B cell (primary cell): ENCODE results near the gene CCDC178.

Source experiments
- EZH2 ChIP-seq: IDR thresholded peaks from 2 replicates; pipeline ENCODE4 v1.6.1; 2012; ENCODE audit warnings: borderline replicate concordance, low read depth, mild to moderate bottlenecking, moderate library complexity, low read length; ENCODE audit not compliant: insufficient read depth, poor library complexity, severe bottlenecking
- TF ChIP-seq, protein P1 (sequence below): fragments of 200-600 bp; IDR thresholded peaks from one replicate; pipeline ENCODE4 v1.8.0; 2022; ENCODE audit warnings: antibody characterized with exemption, mild to moderate bottlenecking

DNA sequence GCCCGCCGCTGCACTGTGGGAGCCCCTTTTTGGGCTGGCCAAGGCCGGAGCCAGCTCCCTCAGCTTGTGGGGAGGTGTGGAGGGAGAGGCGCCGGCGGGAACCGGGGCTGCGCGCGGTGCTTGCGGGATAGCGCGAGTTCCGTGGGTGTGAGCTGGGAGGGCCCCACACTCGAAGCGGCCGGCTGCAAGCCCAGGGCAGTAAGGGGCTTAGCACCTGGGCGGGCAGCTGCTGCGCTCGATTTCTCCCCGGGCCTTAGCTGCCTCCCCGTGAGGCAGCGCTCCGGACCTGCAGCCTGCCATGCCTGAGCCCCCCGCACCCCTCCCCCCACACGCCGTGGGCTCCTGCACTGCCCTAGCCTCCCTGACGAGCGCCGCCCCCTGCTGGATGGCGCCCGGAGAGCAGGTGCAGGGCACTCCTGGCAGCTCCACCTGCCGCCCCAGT lies 124.4 kb downstream of the CCDC178 start:
- no peak for TF ChIP-seq EZH2
- TF ChIP-seq, protein P1, sequence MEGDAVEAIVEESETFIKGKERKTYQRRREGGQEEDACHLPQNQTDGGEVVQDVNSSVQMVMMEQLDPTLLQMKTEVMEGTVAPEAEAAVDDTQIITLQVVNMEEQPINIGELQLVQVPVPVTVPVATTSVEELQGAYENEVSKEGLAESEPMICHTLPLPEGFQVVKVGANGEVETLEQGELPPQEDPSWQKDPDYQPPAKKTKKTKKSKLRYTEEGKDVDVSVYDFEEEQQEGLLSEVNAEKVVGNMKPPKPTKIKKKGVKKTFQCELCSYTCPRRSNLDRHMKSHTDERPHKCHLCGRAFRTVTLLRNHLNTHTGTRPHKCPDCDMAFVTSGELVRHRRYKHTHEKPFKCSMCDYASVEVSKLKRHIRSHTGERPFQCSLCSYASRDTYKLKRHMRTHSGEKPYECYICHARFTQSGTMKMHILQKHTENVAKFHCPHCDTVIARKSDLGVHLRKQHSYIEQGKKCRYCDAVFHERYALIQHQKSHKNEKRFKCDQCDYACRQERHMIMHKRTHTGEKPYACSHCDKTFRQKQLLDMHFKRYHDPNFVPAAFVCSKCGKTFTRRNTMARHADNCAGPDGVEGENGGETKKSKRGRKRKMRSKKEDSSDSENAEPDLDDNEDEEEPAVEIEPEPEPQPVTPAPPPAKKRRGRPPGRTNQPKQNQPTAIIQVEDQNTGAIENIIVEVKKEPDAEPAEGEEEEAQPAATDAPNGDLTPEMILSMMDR: no peak
